Activated T-helper 2 cell treated with anti-CD3 and anti-CD28 coated beads, Interferon-gamma antibody, Interleukin-2, Interleukin-4, amounts not matched to agents 10 μg/mL and 5 μg/mL and 100 μg/mL, durations not matched to agents 14 hours and 24 hours and 36 hours (primary cell): ENCODE measurements around the gene SCP2. TPM values are rescaled to one million over a fixed set of nuclear protein-coding genes. Genes with fewer than 3 reads are reported as not detected.
"Not testable (repeated sequence)": the region's sequence is repeated elsewhere in the genome, so short reads cannot be mapped to it uniquely, and the experiment has no call there.

ENCODE experiments used
- DNase-seq: peaks from one replicate; pipeline ENCODE4 v3.0.0; 2021; ENCODE audit warnings: low spot score
- H3K27ac Mint-ChIP-seq: one replicate; pipeline ENCODE4 v1.8.0; 2021; ENCODE audit warnings: mixed read lengths
- H3K27me3 Mint-ChIP-seq: one replicate; pipeline ENCODE4 v1.8.0; 2021; ENCODE audit warnings: low read depth, mixed read lengths
- H3K36me3 Mint-ChIP-seq: one replicate; pipeline ENCODE4 v1.8.0; 2021; ENCODE audit warnings: low read depth, mixed read lengths
- H3K4me1 Mint-ChIP-seq: one replicate; pipeline ENCODE4 v1.8.0; 2021; ENCODE audit warnings: low read depth, mixed read lengths
- H3K4me3 Mint-ChIP-seq: one replicate; pipeline ENCODE4 v1.8.0; 2021; ENCODE audit warnings: low read depth, mild to moderate bottlenecking, moderate library complexity, mixed read lengths
- H3K9me3 Mint-ChIP-seq: one replicate; pipeline ENCODE4 v1.8.0; 2021; ENCODE audit warnings: mixed read lengths
- intact Hi-C: fragments of 100-400 bp; cut with micrococcal nuclease; formaldehyde crosslinking; loops from one replicate; pipeline ENCODE4 v1.15.1; 2023
- total RNA-seq: library from RNA; stranded (reverse); gene quantifications from 2 replicates; pipeline ENCODE4 v1.2.3, GENCODE V29; 2022

Gene SCP2
- total RNA-seq, 1 donor from 2014 or later = 66.1 TPM

DNA sequence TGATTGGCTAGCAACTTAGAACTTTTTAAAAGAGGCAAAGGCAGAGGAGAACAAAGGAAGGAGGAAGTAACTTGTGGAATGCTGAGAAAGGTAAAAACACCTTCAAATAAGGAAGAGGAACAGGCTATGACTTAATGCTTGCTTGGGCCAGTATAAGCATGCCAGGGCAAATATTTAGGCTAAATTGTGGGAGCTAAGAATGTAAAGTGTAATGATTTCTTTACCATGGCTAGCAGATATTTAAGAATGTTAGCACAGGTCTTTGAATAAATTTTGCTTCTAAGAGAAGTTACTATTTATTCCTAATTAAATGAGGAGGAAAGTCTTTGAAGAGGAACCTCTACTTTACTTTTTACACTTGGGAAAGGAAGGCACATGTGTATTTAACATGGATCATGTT, 22.5 kb downstream of the SCP2 start:
- intact Hi-C loops, H3K9me3 Mint-ChIP-seq, H3K27me3 Mint-ChIP-seq, H3K4me1 Mint-ChIP-seq, DNase-seq, H3K27ac Mint-ChIP-seq, H3K4me3 Mint-ChIP-seq: not testable (repeated sequence)
- H3K36me3 Mint-ChIP-seq = peaks cover 16% of the 10 kb centered on the region

DNA sequence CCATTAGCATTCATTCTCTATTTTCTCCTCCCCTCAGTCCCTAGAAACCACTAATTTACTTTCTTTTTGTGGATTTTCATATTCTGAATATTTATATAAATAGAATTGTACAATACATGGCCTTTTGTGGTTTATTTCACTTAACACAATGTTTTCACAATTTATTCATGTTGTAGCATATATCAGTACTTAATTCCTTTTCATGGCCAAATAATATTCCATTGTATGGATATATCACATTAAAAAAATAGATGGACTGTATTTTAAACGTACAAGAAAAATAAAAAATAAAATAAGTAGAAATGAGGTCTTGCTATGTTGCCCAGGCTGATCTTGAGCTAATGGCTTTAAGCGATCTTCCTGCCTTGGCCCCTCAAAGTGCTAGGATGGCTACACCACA, 25.0 kb downstream of the SCP2 start:
- DNase-seq = no peak
- Mint-ChIP-seq H3K27ac (no peak overlapping the region), H3K27me3 (no peaks in the 10 kb centered on the region), H3K4me3 (no peak overlapping the region), H3K36me3 (peaks cover 19% of the 10 kb centered on the region), H3K4me1 (peaks cover 6% of the 10 kb centered on the region), H3K9me3 (no peaks in the 10 kb centered on the region)
- intact Hi-C loops = no loop called here

DNA sequence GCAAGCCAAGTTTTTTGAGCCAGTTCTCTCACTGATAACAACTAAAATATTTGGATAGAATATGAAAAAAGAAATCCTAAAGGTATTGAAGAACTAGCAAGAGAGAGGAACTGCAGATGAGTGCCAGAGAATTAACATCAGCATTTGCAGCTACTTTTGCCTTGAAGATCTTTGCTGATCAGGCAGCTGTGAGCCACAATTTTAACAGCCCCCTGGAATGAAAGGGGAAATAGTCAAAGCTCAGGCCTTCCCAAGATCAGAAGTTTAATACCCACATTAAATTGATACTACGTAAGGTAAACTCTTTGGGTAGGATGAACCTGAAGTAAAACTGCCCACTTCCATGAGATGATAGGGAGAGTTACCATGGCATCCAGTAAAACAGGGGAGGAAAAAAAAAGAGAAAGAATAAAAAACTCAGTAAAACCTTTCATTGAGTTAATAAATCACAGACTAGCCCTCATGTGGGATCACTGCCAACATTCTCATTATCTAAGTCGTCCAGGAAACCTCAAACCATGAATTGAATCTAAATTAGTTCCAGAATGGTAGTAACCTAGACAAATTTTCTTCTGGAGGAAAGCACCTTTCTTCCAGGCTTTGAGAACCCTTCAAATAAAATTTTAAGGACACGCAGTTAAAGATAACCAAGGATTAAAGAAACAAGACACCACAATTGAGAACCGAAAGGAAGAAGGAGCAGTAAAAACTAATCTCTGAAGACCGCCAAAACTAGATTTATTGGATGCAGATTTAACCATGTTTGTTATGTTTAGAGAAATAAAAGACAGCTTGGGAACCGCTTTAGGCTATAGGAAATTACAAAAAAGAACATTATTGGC, 28.3 kb downstream of the SCP2 start:
- Mint-ChIP-seq H3K36me3 (peaks cover 10% of the 10 kb centered on the region), H3K27me3 (no peaks in the 10 kb centered on the region), H3K4me1 (no peaks in the 10 kb centered on the region), H3K27ac (no peak overlapping the region), H3K9me3 (no peaks in the 10 kb centered on the region), H3K4me3 (no peak overlapping the region)
- DNase-seq = no peak
- intact Hi-C loops = no loop called here

DNA sequence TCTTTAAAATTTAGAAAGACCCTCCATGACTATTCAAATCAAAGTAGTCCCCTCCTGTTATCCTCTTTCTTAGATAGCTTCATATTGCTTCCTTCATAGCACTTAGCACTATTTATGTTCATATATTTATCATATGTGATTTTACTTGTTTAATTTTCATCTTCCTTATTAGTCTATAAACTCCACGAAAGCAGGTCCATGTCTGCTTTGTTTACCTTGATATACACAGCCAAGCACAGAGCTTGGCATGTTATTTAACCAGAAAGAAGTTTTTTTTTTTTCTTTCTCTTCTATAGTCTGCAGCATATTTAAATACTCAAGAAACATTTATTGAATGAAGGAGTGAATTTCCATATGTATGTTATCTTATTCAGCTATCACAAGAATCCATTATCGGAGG, 36.0 kb downstream of the SCP2 start:
- no peaks in the 10 kb centered on the region for H3K9me3 Mint-ChIP-seq
- H3K27me3 Mint-ChIP-seq = no peaks in the 10 kb centered on the region
- H3K4me1 Mint-ChIP-seq = no peaks in the 10 kb centered on the region
- H3K36me3 Mint-ChIP-seq = peaks cover 5% of the 10 kb centered on the region
- H3K27ac Mint-ChIP-seq = no peak overlapping the region
- H3K4me3 Mint-ChIP-seq = no peak overlapping the region
- DNase-seq = no peak
- intact Hi-C loops = no loop called here

DNA sequence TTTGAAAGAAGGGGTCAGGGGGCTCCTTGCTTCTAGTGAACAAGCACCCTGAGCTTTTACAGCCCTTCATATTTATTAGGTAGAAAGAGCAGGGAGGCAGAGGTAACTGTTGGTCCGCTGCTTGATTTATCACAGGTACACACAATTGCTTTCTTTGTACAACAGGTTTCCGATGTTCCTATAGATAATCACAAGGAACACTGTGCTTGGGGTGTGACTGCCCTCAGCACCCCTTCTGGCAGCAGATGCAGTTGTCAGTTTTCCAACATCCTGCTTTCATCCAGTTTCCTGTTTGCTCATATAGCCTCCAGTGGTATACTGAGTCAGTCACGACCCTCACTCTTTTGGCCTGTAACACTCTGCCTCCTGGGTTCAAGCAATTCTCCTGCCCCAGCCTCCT, 40.6 kb downstream of the SCP2 start:
- DNase-seq = no peak
- Mint-ChIP-seq H3K36me3 (no peaks in the 10 kb centered on the region), H3K4me1 (no peaks in the 10 kb centered on the region), H3K27me3 (no peaks in the 10 kb centered on the region), H3K4me3 (no peak overlapping the region), H3K9me3 (no peaks in the 10 kb centered on the region), H3K27ac (no peak overlapping the region)
- intact Hi-C loops = no loop called here

DNA sequence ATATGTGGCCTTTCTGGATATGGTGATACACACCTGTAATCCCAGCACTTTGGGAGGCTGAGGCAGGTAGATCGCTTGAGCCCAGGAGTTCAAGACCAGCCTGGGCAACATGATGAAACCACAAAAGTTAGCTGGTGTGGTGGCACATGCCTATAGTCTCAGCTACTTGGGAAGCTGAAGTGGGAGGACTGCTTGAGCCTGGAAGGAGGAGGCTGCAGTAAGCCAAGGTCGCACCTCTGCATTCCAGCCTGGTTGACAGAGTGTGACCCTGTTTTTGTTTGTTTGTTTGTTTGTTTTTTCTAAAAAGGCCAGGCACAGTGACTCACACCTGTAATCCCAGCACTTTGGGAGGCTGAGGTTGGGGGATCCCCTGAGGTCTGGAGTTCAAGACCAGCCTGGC, 42.2 kb downstream of the SCP2 start:
- not testable (repeated sequence) for H3K9me3 Mint-ChIP-seq, H3K27me3 Mint-ChIP-seq, H3K36me3 Mint-ChIP-seq

DNA sequence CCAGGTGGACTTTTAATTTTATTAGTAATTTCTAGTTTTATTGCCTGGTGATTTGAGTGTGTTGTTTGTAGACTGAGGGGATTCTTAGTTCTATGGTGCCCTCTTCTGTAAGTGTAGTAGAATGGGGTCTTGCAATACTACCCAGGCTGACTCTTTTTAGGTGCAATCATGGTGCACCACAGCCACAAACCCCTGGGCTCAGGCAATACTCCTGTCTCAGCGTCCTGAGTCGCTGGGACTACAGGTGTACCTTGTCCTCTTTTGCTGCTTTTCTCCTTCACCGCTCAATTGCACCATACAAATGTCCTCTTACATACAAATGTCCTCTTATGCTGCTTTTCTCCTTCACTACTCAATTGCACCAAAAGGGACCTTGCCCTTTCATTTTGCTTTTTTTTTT, 43.1 kb downstream of the SCP2 start:
- H3K4me3 Mint-ChIP-seq = no peak overlapping the region
- H3K9me3 Mint-ChIP-seq = no peaks in the 10 kb centered on the region
- no peaks in the 10 kb centered on the region for H3K4me1 Mint-ChIP-seq
- no peaks in the 10 kb centered on the region for H3K36me3 Mint-ChIP-seq
- no peak for DNase-seq
- intact Hi-C loops = no loop called here
- no peaks in the 10 kb centered on the region for H3K27me3 Mint-ChIP-seq
- no peak overlapping the region for H3K27ac Mint-ChIP-seq

More for the DNA sequence above, 42.2 kb downstream of the SCP2 start:
- intact Hi-C loops, H3K4me1 Mint-ChIP-seq, DNase-seq, H3K27ac Mint-ChIP-seq, H3K4me3 Mint-ChIP-seq: not testable (repeated sequence)

DNA sequence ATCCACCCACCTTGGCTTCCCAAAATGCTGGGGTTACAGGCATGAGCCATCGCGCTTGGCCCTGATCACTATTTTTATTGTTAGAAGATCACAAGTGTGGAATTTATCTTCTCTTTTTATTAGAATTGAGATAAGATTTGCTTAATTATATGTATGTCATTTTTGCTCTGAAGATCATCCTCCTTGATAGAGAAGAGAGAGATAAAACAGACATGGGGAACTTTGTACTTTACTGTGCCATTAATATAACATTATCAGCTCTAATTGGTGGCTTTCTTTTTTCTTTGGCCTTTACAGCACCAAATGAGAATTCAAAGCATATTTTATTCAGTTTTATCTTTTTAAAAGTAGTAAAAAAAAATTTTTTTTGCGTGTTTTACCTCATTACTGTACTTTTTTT, 46.8 kb downstream of the SCP2 start:
- no peak overlapping the region for H3K27ac Mint-ChIP-seq
- peaks cover 15% of the 10 kb centered on the region for H3K36me3 Mint-ChIP-seq
- intact Hi-C loops = no loop called here
- H3K27me3 Mint-ChIP-seq = no peaks in the 10 kb centered on the region
- H3K4me1 Mint-ChIP-seq = peaks cover 3% of the 10 kb centered on the region
- H3K4me3 Mint-ChIP-seq = no peak overlapping the region
- H3K9me3 Mint-ChIP-seq = no peaks in the 10 kb centered on the region
- no peak for DNase-seq

DNA sequence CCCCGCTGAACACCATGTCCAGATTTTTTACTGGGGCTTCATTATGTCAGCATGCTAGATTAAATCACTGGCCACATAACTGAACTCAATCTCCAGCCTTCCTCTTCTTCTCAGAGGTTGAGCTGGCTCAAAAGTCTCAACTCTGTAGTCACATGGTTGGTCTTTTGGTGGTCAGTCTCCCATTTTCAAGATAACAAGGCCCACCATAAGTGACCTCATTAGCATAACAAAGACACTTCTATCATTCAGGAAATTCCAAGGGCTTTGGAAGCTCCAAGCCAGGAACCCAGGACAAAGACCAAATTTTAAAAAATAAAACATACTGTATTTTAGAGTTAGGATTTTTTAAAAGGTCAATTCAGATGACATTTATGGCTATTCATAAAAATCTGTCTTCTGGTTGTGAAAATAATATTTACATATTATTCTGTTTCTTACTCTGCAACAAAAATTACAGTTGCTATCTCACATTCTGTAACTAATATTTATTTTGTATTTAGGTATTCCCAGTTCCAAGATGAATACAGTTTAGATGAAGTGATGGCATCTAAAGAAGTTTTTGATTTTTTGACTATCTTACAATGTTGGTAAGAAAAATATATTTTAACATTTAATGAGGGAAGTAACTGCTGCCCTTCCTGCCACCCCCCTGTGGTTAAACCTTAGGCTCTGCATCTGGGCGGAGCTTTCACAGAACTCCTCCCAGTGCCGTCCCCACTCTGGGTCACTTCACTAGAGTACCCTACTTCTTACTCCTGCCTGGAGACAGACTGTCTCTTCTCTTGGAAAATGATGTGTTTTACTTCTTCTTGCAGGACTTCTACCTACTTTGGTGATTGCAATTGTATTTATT, 49.3 kb downstream of the SCP2 start:
- H3K27ac Mint-ChIP-seq = no peak overlapping the region

DNA sequence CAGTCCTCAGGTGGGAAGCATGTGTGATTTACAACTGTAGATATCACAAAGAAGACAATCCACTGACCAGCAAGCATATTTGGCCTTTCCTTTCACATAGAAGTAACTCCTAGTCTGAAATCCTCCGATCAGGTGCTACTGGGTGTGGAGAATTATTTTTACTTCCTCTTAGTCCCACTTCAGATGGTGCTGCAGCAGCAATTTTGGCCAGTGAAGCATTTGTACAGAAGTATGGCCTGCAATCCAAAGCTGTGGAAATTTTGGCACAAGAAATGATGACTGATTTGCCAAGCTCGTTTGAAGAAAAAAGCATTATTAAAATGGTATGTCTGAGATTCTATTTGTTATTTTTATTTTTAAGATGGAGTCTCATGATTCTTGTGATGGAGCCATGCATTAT, 51.0 kb downstream of the SCP2 start:
- no peak overlapping the region for H3K4me3 Mint-ChIP-seq
- no peak for DNase-seq
- H3K4me1 Mint-ChIP-seq = peaks cover 3% of the 10 kb centered on the region
- intact Hi-C loops = no loop called here
- peaks cover 31% of the 10 kb centered on the region for H3K36me3 Mint-ChIP-seq
- peaks cover 7% of the 10 kb centered on the region for H3K9me3 Mint-ChIP-seq
- H3K27me3 Mint-ChIP-seq = no peaks in the 10 kb centered on the region
- H3K27ac Mint-ChIP-seq = no peak overlapping the region

More for the DNA sequence above, 49.3 kb downstream of the SCP2 start:
- H3K9me3 Mint-ChIP-seq = no peaks in the 10 kb centered on the region
- H3K27me3 Mint-ChIP-seq = no peaks in the 10 kb centered on the region
- H3K36me3 Mint-ChIP-seq = peaks cover 20% of the 10 kb centered on the region
- no peak overlapping the region for H3K4me3 Mint-ChIP-seq
- DNase-seq = no peak
- H3K4me1 Mint-ChIP-seq = peaks cover 3% of the 10 kb centered on the region
- intact Hi-C loops = no loop called here

DNA sequence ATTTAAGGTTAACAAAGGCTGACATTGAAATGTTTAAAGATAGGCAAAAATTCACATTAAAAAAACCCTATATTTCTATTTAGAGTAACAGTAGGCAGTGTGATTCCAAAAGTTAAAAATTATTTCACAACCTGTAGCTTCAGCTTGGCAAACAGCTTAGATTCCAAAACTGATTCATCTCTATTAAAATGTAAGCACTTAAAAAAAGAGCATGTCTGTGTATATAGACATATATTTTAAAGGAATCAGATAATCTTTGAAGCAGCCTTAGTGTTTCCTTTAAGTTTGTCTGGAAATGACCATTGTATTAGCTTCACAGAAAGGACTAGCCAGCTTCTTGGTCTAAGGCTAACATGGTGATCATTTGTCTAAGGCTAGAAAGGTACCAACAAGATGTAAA, 65.7 kb downstream of the SCP2 start:
- H3K27ac Mint-ChIP-seq, H3K4me3 Mint-ChIP-seq, DNase-seq, H3K27me3 Mint-ChIP-seq, intact Hi-C loops, H3K9me3 Mint-ChIP-seq, H3K36me3 Mint-ChIP-seq, H3K4me1 Mint-ChIP-seq: not testable (repeated sequence)

DNA sequence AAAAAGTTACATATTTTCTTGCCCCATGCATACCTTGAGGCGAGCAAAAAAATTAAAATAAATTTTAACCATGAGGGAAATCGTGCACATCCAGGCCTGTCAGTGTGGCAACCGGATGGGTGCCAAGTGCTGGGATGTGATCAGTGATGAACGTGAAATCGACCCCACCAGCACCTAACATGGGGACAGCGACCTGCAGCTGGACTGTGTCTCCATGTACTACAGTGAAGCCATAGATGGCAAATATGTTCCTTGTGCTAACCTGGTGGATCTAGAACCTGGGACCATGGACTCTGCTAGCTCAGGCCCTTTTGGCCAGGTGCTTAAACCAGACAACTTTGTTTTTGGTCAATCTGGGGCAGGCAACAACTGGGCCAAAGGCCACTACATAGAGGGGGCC, 67.6 kb downstream of the SCP2 start:
- no peaks in the 10 kb centered on the region for H3K36me3 Mint-ChIP-seq
- H3K27ac Mint-ChIP-seq = no peak overlapping the region
- DNase-seq = no peak
- no peaks in the 10 kb centered on the region for H3K9me3 Mint-ChIP-seq
- H3K4me3 Mint-ChIP-seq = no peak overlapping the region
- no peaks in the 10 kb centered on the region for H3K27me3 Mint-ChIP-seq
- intact Hi-C loops = no loop called here
- H3K4me1 Mint-ChIP-seq = no peaks in the 10 kb centered on the region

DNA sequence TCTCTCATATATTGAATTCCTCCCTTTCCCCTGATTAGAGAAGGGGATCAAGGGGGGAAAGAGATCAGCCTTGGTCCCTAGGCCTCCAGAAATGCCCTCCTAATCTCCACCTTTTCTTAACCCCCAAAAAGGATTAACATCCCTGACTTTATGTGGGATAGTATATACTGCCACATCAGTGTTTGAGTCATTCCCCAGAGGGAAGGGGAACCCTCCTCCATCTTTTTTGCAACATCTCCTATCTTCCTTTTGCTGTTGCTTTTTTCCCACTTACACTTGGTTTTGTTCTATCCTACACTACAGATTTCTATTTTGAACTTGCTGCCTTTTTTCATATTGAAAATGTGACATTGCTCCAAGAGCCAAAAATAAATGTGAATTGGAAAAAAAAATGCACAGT, 69.6 kb downstream of the SCP2 start:
- intact Hi-C loops = no loop called here
- Mint-ChIP-seq H3K9me3 (no peaks in the 10 kb centered on the region), H3K4me1 (no peaks in the 10 kb centered on the region), H3K27ac (no peak overlapping the region), H3K4me3 (no peak overlapping the region), H3K27me3 (no peaks in the 10 kb centered on the region), H3K36me3 (no peaks in the 10 kb centered on the region)
- no peak for DNase-seq
